NB4 (cell line): Measurements from ENCODE around the gene MEIS1.
A peak's percentile ranks its signal among the peaks of the same experiment; 100 is the strongest.

Experiments
- DNase-seq: peaks from one replicate; pipeline ENCODE4 v3.0.0; 2010; ENCODE audit warnings: low read depth
- H3K4me3 ChIP-seq: one replicate; pipeline ENCODE4 v1.5.1; 2011; ENCODE audit warnings: mild to moderate bottlenecking, low read depth, low read length, moderate library complexity
- CTCF ChIP-seq: IDR thresholded peaks from one replicate; pipeline ENCODE4 v1.5.1; 2012; ENCODE audit warnings: low read depth, low read length
- MAX ChIP-seq: IDR thresholded peaks from 2 replicates; pipeline ENCODE4 v1.6.1; 2011; ENCODE audit warnings: low read depth, low read length
- MYC ChIP-seq: IDR thresholded peaks from 2 replicates; pipeline ENCODE4 v1.6.1; 2011; ENCODE audit warnings: low read depth, low read length
- POLR2A ChIP-seq: IDR thresholded peaks from 2 replicates; pipeline ENCODE4 v1.6.1; 2011; ENCODE audit warnings: mild to moderate bottlenecking; ENCODE audit not compliant: insufficient read length; ENCODE audit errors: extremely low read depth

MEIS1 gene

GRCh38 chr2:66433945-66434678 lies 813 bp upstream of the MEIS1 start:
- DNase-seq, result peak; percentile 68
- H3K4me3 ChIP-seq, result peak overlapping the region; percentile 61
- no peak for TF ChIP-seq MYC
- no peak for TF ChIP-seq CTCF
- no peak for TF ChIP-seq MAX
- no peak for TF ChIP-seq POLR2A

- peak overlapping the region; percentile 61 for H3K4me3 ChIP-seq
Observed at GRCh38 chr2:66435549-66435875, 587 bp downstream of the MEIS1 start.

GRCh38 chr2:66435963-66436362 lies 1.0 kb downstream of the MEIS1 start:
- TF ChIP-seq MYC, result no peak
- no peak for TF ChIP-seq CTCF
- TF ChIP-seq MAX, result no peak
- no peak for TF ChIP-seq POLR2A
- no peak for DNase-seq
- H3K4me3 ChIP-seq, result peak overlapping the region; percentile 61

More at GRCh38 chr2:66435549-66435875, 587 bp downstream of the MEIS1 start:
- TF ChIP-seq MYC, result no peak
- TF ChIP-seq CTCF, result no peak
- no peak for TF ChIP-seq POLR2A
- TF ChIP-seq MAX, result no peak
- DNase-seq, result no peak

GRCh38 chr2:66436581-66437001 lies 1.7 kb downstream of the MEIS1 start:
- TF ChIP-seq POLR2A, result no peak
- TF ChIP-seq MAX, result no peak
- TF ChIP-seq MYC, result no peak
- no peak for TF ChIP-seq CTCF
- peak overlapping the region; percentile 61 for H3K4me3 ChIP-seq
- DNase-seq, result no peak

GRCh38 chr2:66437109-66437690 lies 2.3 kb downstream of the MEIS1 start:
- no peak overlapping the region for H3K4me3 ChIP-seq
- no peak for TF ChIP-seq MAX
- no peak for TF ChIP-seq MYC
- no peak for TF ChIP-seq POLR2A
- TF ChIP-seq CTCF, result no peak
- no peak for DNase-seq
